HG03025 (cell line): ENCODE results near the gene ERAS.

Experiments
- ATAC-seq: cut with Tn5 transposase; IDR thresholded peaks from one replicate; pipeline ENCODE4 v1.9.1; 2021; ENCODE audit warnings: mild to moderate bottlenecking, moderate library complexity; ENCODE audit not compliant: unreplicated experiment, low FRiP score

ERAS gene

GRCh38 chrX:48826135-48826875 is at the start of gene ERAS:
TSS of gene ERAS (plus strand) at chrX:48826513. CDS start at chrX:48829124, 2,611 bp downstream.
- no peak for ATAC-seq

GRCh38 chrX:48776818-48777439 is 49.4 kb upstream of the ERAS start:
- ATAC-seq: no peak

- no peak for ATAC-seq
Measured at GRCh38 chrX:48779399-48779798, 46.9 kb upstream of the ERAS start.

GRCh38 chrX:48781705-48782104 is 44.6 kb upstream of the ERAS start:
- no peak for ATAC-seq

- ATAC-seq: no peak
Measured at GRCh38 chrX:48782216-48782615, 44.1 kb upstream of the ERAS start.

- ATAC-seq: no peak
Measured at GRCh38 chrX:48782795-48783194, 43.5 kb upstream of the ERAS start.

- ATAC-seq: no peak
Measured at GRCh38 chrX:48784726-48785125, 41.6 kb upstream of the ERAS start.

GRCh38 chrX:48785186-48785539 is 41.1 kb upstream of the ERAS start:
- ATAC-seq: no peak

GRCh38 chrX:48785540-48786214 is 40.6 kb upstream of the ERAS start:
- ATAC-seq: no peak

GRCh38 chrX:48786341-48786800 is 39.9 kb upstream of the ERAS start, which contains the start of gene GATA1:
TSS of gene GATA1 (plus strand) at chrX:48786590. CDS start at chrX:48791110, 4,520 bp downstream.
- ATAC-seq: no peak

GRCh38 chrX:48786825-48787504 is 39.3 kb upstream of the ERAS start:
- ATAC-seq: no peak

- no peak for ATAC-seq
Measured at GRCh38 chrX:48787505-48788443, 38.5 kb upstream of the ERAS start.

GRCh38 chrX:48789366-48790220 is 36.7 kb upstream of the ERAS start:
- no peak for ATAC-seq

- ATAC-seq: no peak
Measured at GRCh38 chrX:48790477-48790876, 35.8 kb upstream of the ERAS start.

GRCh38 chrX:48791063-48791820 is 35.1 kb upstream of the ERAS start:
- no peak for ATAC-seq

GRCh38 chrX:48792219-48792618 is 34.1 kb upstream of the ERAS start:
- ATAC-seq: no peak

- no peak for ATAC-seq
Measured at GRCh38 chrX:48793935-48794334, 32.4 kb upstream of the ERAS start.

GRCh38 chrX:48794340-48794910 is 31.9 kb upstream of the ERAS start:
- no peak for ATAC-seq
